RWPE2 (cell line): ENCODE data around the gene MAP1S.

Experiments
- ATAC-seq: fragments of 200-7000 bp; cut with Tn5 transposase; 3 replicates; pipeline ENCODE4 v1.9.1; 2021; ENCODE audit warnings: low read depth
- DNase-seq: peaks from one replicate; pipeline ENCODE4 v3.0.0-alpha.2; 2020; ENCODE audit warnings: low spot score
- H3K27ac ChIP-seq: fragments of 450-650 bp; 2 replicates; pipeline ENCODE4 v1.5.1; 2017; ENCODE audit warnings: mild to moderate bottlenecking; ENCODE audit not compliant: poor library complexity, severe bottlenecking
- H3K27me3 ChIP-seq: fragments of 250-450 bp; sonication (Bioruptor Pico); 2 replicates; pipeline ENCODE4 v1.5.1; 2021; ENCODE audit warnings: mild to moderate bottlenecking, moderate library complexity; ENCODE audit not compliant: insufficient read depth, poor library complexity, severe bottlenecking
- H3K36me3 ChIP-seq: fragments of 250-450 bp; sonication (Bioruptor Pico); 2 replicates; pipeline ENCODE4 v1.5.1; 2020; ENCODE audit warnings: low read depth, mild to moderate bottlenecking, moderate library complexity
- H3K4me1 ChIP-seq: fragments of 250-450 bp; sonication (Bioruptor Pico); 2 replicates; pipeline ENCODE4 v1.5.1; 2021; ENCODE audit warnings: mild to moderate bottlenecking, moderate library complexity; ENCODE audit not compliant: insufficient read depth, poor library complexity, severe bottlenecking
- H3K4me3 ChIP-seq: fragments of 250-450 bp; sonication (Bioruptor Pico); 2 replicates; pipeline ENCODE4 v1.5.1; 2021; ENCODE audit warnings: mild to moderate bottlenecking, moderate library complexity; ENCODE audit not compliant: severe bottlenecking
- H3K9me3 ChIP-seq: fragments of 250-450 bp; sonication (Bioruptor Pico); 2 replicates; pipeline ENCODE4 v1.5.1; 2021; ENCODE audit warnings: mild to moderate bottlenecking, moderate library complexity; ENCODE audit not compliant: severe bottlenecking
- TF ChIP-seq, protein P1 (sequence below): fragments of 450-650 bp; IDR thresholded peaks from one replicate; pipeline ENCODE4 v1.5.1; 2017; ENCODE audit warnings: mild to moderate bottlenecking, moderate library complexity; ENCODE audit not compliant: poor library complexity, severe bottlenecking

MAP1S gene

DNA sequence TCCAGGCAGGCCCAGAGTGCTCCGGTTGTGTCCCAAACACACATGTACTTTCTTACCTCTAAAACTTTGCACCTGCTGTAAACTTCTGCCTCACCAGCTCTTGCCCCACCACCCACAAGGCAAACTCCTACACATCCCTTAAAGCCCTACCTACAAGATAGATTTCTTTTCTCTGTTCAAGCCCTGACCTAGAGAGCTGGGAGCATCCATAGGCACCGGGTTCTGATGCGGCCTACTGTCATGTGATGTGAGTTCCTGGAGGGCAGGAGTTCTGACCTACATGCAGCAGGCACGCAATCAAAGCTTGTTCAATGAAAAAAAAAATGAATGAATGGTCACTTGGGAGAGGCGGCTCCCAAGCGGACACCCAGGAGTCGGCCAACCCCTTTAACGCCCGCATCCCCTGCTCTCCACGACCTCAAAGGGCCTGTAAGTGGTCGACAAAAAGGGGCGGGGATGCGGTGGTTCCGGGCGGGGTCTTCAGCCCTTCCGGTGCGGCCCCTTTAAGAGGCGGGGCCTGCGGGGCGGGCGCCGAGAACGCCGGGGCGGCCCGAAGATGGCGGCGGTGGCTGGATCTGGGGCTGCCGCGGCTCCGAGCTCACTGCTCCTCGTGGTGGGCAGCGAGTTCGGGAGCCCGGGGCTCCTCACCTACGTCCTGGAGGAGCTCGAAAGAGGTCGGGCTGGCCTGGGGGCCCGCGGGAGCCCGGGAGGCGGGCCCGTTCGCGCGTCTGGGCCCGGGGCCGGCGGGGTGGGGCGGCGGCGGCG, at the start of gene MAP1S:
TSS of gene MAP1S (plus strand) at position 534 of the 765 bp plus-strand sequence. CDS start at position 557, 23 bp downstream.
- ATAC-seq (peak; percentile 65), DNase-seq (no peak)
- peak within 1 kb of the TSS; percentile 74 for H3K4me3 ChIP-seq
- H3K27ac ChIP-seq, result peak within 1 kb of the TSS; percentile 29
- TF ChIP-seq, protein P1, sequence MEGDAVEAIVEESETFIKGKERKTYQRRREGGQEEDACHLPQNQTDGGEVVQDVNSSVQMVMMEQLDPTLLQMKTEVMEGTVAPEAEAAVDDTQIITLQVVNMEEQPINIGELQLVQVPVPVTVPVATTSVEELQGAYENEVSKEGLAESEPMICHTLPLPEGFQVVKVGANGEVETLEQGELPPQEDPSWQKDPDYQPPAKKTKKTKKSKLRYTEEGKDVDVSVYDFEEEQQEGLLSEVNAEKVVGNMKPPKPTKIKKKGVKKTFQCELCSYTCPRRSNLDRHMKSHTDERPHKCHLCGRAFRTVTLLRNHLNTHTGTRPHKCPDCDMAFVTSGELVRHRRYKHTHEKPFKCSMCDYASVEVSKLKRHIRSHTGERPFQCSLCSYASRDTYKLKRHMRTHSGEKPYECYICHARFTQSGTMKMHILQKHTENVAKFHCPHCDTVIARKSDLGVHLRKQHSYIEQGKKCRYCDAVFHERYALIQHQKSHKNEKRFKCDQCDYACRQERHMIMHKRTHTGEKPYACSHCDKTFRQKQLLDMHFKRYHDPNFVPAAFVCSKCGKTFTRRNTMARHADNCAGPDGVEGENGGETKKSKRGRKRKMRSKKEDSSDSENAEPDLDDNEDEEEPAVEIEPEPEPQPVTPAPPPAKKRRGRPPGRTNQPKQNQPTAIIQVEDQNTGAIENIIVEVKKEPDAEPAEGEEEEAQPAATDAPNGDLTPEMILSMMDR, result no peak
- H3K27me3 ChIP-seq, result no peaks in the 10 kb centered on the region
- H3K36me3 ChIP-seq, result peaks cover 10% of the 10 kb centered on the region
- H3K4me1 ChIP-seq, result peaks cover 5% of the 10 kb centered on the region
- no peaks in the 10 kb centered on the region for H3K9me3 ChIP-seq

DNA sequence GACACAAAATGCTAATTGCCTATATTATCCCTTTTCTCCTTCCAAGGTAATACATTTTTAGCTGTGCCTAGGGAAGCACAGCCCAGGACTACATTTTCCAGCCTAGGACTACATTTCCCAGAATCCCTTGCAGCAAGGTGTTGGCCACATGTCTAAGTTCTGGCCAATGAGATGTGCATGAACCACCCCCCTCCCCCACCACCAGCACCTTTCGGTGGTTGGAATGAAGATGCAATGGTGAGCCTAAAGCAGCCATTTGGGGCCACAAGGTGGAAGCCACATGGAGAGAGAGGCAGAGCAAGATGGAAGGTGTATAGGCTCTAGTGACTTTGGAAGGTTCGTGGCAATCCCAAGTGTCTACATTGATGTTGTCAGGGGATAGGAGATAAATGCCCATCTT, 47.4 kb upstream of the MAP1S start:
- no peak for DNase-seq
- Histone ChIP-seq H3K36me3 (no peaks in the 10 kb centered on the region), H3K9me3 (no peaks in the 10 kb centered on the region), H3K4me3 (no peak overlapping the region), H3K27me3 (no peaks in the 10 kb centered on the region), H3K4me1 (no peaks in the 10 kb centered on the region), H3K27ac (no peak overlapping the region)
- peak; percentile 45; the same call in 2 of the 3 replicates for ATAC-seq
- TF ChIP-seq, protein P1, result no peak

GRCh38 chr19:17673937-17674799, 45.1 kb upstream of the MAP1S start:
- no peak overlapping the region for H3K27ac ChIP-seq
- ATAC-seq (no peak), DNase-seq (no peak)
- no peaks in the 10 kb centered on the region for H3K4me1 ChIP-seq
- H3K27me3 ChIP-seq, result no peaks in the 10 kb centered on the region
- no peaks in the 10 kb centered on the region for H3K9me3 ChIP-seq
- TF ChIP-seq, protein P1, result no peak
- no peak overlapping the region for H3K4me3 ChIP-seq
- no peaks in the 10 kb centered on the region for H3K36me3 ChIP-seq

DNA sequence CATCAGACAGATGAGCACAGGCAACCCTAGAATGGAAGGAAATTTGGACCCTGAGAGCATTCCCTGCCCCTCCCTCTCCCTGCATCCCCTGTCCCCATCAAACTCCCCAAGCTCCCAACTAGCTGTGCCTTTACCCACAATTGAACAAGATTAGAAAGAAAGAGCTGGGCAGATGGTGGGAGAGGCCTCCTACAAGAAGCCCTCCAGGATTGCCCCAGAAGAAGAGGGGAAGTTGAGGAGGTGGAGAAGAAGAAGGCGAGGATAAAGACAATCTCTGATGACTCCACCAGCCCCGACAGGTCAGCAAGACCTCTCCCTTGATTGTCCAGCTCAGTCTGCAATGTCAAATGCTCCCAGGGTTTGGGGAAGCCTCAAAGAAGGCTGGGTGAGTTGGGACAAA, 43.0 kb upstream of the MAP1S start:
- Histone ChIP-seq H3K4me1 (no peaks in the 10 kb centered on the region), H3K4me3 (no peak overlapping the region), H3K27ac (no peak overlapping the region), H3K9me3 (no peaks in the 10 kb centered on the region), H3K27me3 (peaks cover 10% of the 10 kb centered on the region), H3K36me3 (no peaks in the 10 kb centered on the region)
- no peak for ATAC-seq
- DNase-seq, result no peak
- TF ChIP-seq, protein P1, result no peak
